ENCODE measurements around the gene WDR38.

The WDR38 gene

DNA sequence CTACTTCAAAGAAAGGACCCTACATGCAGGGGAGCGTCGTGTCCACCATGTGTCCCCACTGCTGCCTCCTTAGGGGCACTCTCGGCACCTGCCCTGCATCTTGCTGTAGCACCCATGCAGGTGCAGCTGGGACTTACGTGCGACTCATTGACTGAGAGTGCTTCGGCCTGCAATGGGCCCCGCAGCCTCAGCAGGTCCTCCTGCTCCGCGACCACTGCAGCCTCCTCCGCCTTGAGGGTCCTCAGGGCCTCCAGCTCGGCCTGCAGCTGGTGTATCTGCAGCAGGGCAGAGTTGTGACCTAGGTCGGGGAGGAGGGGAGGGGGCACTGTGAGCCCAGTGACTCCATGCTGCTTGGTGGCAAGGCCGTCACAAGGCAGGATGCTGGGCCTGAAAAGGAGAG is 35.7 kb downstream of the WDR38 start:
- H3K36me3 Mint-ChIP-seq = peaks cover 54% of the 10 kb centered on the region
- no peaks in the 10 kb centered on the region for H3K9me3 Mint-ChIP-seq
- CTCF ChIA-PET = no interaction called here
- no peak overlapping the region for H3K27ac Mint-ChIP-seq
- no peak overlapping the region for H3K4me3 Mint-ChIP-seq
- H3K27me3 Mint-ChIP-seq = no peaks in the 10 kb centered on the region
- no peaks in the 10 kb centered on the region for H3K4me1 Mint-ChIP-seq
- DNase-seq = no peak

DNA sequence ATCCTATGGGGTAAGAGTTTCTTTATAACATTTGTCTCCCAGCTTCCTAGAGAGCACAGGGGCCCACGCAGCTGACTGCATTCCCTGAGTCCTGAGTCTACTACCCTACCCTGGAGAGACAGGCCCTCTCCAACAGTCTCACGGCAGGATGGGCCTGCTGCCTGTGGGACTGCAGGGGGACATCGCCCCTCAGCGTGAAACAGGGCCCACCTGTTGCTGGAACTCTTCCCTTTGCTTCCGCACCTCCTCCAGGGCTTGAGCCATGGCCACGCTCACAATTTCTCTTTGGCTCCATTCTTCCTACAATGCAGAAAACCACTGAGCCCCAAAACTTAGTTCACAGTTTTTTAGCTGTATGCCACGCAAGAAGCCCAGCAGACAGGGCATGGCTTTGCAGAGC is 36.9 kb downstream of the WDR38 start:
- Mint-ChIP-seq H3K27ac (no peak overlapping the region), H3K9me3 (peaks cover 4% of the 10 kb centered on the region), H3K36me3 (peaks cover 59% of the 10 kb centered on the region), H3K4me3 (no peak overlapping the region), H3K4me1 (peaks cover 10% of the 10 kb centered on the region), H3K27me3 (no peaks in the 10 kb centered on the region)
- no peak for DNase-seq
- CTCF ChIA-PET = no interaction called here

DNA sequence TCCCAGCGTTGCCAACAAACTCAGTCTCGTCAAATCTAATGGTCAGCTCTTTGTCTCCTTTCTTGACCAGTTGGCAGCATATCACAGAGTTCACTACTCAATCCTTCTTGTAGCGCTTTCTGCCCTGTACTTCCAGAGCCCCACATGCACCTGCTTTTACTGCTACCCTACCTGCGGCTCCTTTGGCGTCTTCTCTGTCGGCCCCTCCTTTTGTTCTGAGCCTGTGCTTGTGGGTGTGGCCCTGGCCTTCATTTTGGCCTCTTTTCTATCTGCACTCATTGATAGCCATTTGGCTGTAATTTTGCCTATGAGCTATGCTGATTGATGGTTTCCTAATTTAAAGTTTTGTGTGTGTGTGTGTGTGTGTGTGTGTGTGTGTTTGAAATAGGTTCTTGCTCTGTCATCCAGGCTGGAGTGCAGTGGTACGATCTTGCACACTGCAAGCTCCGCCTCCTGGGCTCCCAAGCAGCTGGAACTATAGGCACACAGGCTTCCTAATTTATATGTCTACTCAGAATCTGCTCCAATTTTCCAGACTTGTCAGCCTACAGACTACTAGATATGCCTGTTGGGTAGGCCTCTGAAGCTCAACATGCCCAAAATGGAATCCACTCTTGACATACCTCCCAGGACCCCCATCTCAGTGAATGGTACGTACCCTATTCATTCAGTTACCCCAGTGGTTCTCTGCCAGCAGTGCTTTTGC is 40.9 kb downstream of the WDR38 start:
- DNase-seq = no peak
- no peak overlapping the region for H3K4me3 Mint-ChIP-seq
- H3K27ac Mint-ChIP-seq = no peak overlapping the region
- H3K27me3 Mint-ChIP-seq = peaks cover 3% of the 10 kb centered on the region
- CTCF ChIA-PET = interaction anchor here (0.8 to 3.2 kb wide), 9 partner anchors 8 to 122 kb away, joined by 3 to 26 read pairs (median 4); partner anchors contain the start of genes ARPC5L, RPL35 and WDR38
- H3K36me3 Mint-ChIP-seq = peaks cover 65% of the 10 kb centered on the region
- peaks cover 15% of the 10 kb centered on the region for H3K4me1 Mint-ChIP-seq
- H3K9me3 Mint-ChIP-seq = peaks cover 4% of the 10 kb centered on the region

DNA sequence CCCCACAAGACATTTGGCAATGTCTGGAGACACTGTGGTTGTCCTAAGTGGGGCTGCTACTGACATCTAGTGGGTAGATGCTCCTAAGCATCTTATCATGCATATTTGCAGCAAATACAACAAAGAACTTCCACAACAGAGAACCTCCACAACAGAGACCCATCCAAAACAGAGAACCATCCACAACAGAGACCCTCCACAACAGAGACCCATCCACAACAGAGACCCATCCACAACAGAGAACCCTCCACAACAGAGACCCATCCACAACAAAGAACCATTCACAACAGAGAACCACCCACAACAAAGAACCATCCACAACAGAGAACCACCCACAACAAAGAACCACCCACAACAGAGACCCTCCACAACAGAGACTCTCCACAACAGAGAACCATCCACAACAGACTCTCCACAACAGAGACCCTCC is 41.5 kb downstream of the WDR38 start:
- CTCF ChIA-PET = interaction anchor here (0.8 to 3.2 kb wide), 5 partner anchors 31 to 122 kb away, joined by 3 to 26 read pairs (median 9); partner anchors contain the start of genes ARPC5L, RPL35 and WDR38
- H3K4me1 Mint-ChIP-seq = peaks cover 15% of the 10 kb centered on the region
- H3K9me3 Mint-ChIP-seq = peaks cover 4% of the 10 kb centered on the region
- no peak overlapping the region for H3K4me3 Mint-ChIP-seq
- H3K36me3 Mint-ChIP-seq = peaks cover 62% of the 10 kb centered on the region
- peak overlapping the region; percentile 63 for H3K27ac Mint-ChIP-seq
- peaks cover 5% of the 10 kb centered on the region for H3K27me3 Mint-ChIP-seq
- DNase-seq = peak; percentile 57

DNA sequence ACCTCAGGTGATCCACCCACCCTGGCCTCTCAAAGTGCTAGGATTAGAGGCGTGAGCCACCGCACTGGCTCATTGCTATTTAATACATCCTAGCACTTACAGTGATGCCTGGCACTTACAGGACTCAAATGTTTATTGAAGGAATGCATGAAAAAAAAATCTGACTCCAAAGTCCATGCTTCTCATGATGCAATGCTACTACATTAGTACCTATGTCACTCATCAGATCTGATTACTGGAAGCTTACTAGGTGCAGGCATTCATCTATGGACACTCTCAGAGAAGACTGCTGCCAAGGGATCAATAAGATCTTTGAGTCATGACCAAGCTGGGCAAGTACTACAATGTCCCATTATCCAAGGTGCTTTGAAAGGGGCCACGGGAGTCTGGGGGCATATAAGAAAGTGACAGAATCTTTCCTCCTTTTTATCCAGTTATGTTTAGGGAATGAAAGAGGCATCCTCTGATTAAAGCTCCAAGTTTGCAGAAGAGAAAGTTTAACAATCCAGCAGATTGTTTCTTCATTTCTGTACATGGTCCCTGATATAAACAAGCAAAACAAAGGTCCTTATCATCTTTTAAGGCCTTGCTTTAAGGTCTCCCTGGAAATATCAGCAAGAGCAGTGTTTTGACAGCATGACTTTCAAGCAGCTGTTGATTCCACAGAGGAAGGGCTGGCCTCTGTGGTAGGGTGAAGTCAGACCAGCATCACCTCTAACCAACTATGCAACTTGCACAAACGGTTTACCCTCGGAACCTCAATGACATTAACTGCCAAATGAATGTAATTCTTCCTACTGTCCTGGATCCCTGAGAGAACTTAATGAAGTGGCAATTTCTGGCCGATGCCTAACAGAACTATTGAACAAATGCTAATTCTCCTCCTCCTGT is 44.6 kb downstream of the WDR38 start:
- CTCF ChIA-PET = interaction anchor here (0.9 kb wide), 1 partner anchor 123 kb away, joined by 3 read pairs; no protein-coding TSS in a partner anchor
- Mint-ChIP-seq H3K27ac (no peak overlapping the region), H3K9me3 (peaks cover 4% of the 10 kb centered on the region), H3K4me1 (peaks cover 15% of the 10 kb centered on the region), H3K27me3 (peaks cover 5% of the 10 kb centered on the region), H3K36me3 (peaks cover 54% of the 10 kb centered on the region), H3K4me3 (no peak overlapping the region)
- no peak for DNase-seq

DNA sequence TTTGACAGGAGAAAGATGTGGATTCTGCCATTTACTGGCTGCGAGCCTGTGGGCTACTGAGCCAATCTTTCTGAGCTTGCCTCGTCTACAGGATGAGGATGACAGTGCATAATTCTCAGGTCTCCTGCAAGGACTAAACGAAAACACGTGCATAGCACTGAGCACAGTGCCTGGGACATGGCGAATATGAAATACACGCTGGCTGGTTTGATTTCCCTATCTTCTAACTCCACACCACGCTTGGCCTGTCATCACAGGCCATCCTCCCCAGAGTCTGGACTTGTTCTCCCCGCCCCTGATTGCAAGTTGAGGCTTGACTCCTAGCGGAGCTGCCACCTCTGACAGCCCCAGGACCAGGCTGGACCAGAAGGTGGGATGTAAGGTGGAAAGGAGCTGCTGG is 46.6 kb downstream of the WDR38 start:
- Mint-ChIP-seq H3K27me3 (peaks cover 5% of the 10 kb centered on the region), H3K9me3 (peaks cover 2% of the 10 kb centered on the region), H3K4me3 (no peak overlapping the region), H3K36me3 (peaks cover 47% of the 10 kb centered on the region), H3K4me1 (peaks cover 8% of the 10 kb centered on the region), H3K27ac (no peak overlapping the region)
- DNase-seq = no peak
- CTCF ChIA-PET = no interaction called here

DNA sequence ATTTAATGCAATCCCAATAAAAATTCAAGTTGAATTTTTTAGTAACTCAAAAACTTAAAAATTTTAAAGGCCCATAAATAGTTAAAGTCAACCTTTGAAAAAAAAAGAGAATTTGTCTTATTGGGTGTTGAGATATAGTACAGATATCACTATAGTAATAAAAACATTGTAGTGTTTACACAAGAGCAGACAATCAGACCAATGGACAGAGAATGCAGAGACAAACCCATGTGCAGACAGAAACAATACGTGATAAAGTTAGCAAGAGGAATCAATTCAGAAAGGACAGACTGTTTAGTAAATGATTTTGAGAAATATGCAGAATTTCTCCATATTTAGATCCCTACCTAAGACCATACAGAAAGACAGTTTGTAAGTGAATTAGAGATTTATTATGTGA is 53.7 kb downstream of the WDR38 start:
- H3K27me3 Mint-ChIP-seq = no peaks in the 10 kb centered on the region
- H3K36me3 Mint-ChIP-seq = peaks cover 39% of the 10 kb centered on the region
- CTCF ChIA-PET = no interaction called here
- no peak overlapping the region for H3K27ac Mint-ChIP-seq
- no peaks in the 10 kb centered on the region for H3K9me3 Mint-ChIP-seq
- H3K4me1 Mint-ChIP-seq = no peaks in the 10 kb centered on the region
- DNase-seq = no peak
- no peak overlapping the region for H3K4me3 Mint-ChIP-seq

All from activated naive CD4-positive, alpha-beta T cell treated with anti-CD3 and anti-CD28 coated beads, Interleukin-2, amount 10 ng/mL, durations not matched to agents 7 days and 5 days (primary cell).